Mesenteric fat pad (tissue), 1 donor: ENCODE measurements around the gene ATF4. TPM values are rescaled to one million over a fixed set of nuclear protein-coding genes. Genes with fewer than 3 reads are reported as not detected.
A peak's percentile ranks its signal among the peaks of the same experiment; 100 is the strongest.
"Not testable (repeated sequence)": the region's sequence is repeated elsewhere in the genome, so short reads cannot be mapped to it uniquely, and the experiment has no call there.

Source experiments
- DNase-seq: peaks from one replicate; pipeline ENCODE4 v3.0.0-alpha.2; 2020; ENCODE audit warnings: low spot score
- total RNA-seq: library from RNA; stranded (reverse); fragmentation: NEBNext Ultra II Directional; extraction: Animal tissue kit (Norgen Biotek cat#: 25700); gene quantifications from one replicate; pipeline ENCODE4 v1.2.1, GENCODE V29; 2021
- donor health status: DM: yes; HTN: yes; CAD: no.

Gene ATF4
- total RNA-seq, 1 donor from 2014 or later = 574 TPM

- DNase-seq = no peak
Observed at GRCh38 chr22:39488563-39489083, 31.7 kb upstream of the ATF4 start.

DNA sequence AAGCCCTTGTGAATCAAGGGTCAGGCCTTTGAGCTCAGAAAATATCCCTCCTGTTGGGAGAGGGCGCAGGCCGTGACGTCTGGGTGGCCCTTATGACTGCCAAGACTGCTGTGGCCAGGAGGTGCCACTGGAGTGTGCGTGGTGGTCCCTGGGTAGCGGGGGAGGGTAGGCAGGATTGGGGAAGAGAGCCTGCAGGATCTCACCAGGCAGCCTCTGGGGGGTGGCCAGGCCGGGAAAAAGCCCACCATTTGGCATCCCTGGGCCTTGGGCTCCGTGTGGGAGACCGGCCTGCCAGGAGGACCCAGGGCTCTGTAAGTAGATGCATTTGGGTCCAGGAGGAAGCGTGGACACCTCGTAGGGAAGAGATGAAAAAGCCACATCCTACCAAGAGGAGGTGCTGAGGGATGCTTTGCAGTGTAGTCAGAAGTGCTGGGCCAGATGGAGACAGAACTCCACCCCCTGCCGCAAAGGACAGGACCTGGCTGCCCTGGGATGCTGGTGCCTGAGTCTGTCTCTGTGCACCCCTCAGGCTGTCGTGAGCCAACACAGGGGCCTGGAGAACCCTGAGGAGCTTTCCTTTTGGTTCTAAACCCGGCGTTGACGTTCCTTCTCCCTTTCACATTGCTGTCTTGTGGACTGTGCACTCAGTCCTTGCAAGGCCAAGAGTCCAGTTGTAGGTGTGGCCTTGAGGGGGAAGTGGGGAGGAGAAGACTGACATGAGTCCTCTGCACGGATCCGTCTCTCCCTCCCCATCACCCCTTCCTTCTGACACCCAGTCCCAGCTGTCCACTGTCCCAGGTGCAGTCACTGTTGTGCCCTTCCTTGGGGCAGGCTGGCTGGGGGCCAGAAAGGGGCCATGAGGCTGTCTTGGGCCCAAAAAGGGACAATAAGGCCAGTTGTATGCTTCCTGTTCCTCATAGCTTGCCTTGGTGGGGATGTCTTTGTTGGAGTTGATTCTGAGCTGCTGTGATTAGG, 31.0 kb upstream of the ATF4 start:
- no peak for DNase-seq

DNA sequence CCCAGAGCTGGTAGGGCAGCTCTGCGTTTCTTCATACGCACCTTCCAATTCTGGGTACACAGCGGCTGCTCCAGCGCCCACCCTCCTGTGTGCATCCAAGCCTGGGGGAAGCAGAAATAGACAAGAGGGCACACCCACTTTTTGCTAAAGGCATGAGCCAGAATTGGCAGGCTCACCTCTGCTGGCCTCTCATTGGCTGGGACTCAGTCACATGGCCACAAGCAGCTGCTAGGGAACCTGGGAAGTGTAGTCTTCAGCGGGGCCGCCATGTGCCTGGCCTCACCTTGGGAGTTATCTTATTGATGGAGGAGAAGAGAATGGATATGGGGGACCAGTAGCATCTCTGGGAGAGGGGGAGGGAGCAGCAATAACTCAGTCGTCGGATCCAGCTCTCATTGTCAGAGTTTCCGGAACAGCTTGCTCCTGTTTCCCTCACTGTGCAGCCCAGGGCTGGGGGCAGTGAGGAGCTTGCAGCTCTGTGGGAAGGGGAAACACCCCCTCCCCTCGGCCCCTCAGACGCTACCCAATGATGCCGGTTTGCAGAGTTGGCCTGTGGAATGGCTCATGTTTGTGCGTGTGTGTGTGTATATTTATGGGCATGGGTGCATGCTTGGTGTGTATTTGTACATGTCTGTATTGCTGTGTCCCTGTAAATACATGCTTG, 30.1 kb upstream of the ATF4 start:
- DNase-seq = no peak

GRCh38 chr22:39490966-39491680, 29.2 kb upstream of the ATF4 start:
- no peak for DNase-seq

DNA sequence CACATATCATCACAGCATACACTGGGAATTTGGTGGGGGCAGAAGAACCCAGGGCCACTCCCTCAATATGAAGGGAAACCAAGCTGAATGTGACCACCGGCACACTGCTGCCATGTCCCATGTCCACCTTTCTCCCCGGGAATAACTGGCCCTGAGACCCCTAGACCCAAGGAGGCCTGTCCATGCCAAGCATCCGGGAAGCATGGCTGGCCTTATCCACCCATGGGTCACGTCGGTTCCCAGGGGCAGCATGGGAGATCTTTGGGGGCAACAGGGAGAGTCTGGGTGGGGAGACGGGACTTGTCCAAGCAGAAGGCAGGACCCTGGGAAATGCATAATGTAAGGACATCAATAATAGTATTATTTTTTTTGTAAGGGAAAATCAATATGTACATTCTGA, 28.7 kb upstream of the ATF4 start:
- DNase-seq = no peak

DNA sequence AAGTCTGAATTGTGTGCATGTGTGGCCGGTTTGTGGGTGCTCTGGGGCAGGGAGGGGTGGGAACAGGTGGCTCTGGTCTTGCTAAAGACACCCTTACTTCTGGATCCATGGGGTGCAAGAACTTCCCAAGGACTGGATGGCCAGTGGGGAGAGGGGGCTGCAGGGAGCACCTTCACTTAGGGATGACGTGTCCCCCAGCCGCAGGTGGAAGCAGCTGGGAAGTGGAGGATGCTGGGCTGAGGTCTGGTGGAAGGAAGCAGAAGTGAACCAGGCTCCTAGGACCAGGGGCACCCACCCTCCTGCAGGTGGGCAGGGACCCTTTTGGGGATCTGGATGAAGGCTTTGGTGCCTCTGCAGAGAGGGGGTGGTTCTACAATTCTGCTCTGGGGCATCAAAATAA, 28.2 kb upstream of the ATF4 start:
- DNase-seq = no peak

DNA sequence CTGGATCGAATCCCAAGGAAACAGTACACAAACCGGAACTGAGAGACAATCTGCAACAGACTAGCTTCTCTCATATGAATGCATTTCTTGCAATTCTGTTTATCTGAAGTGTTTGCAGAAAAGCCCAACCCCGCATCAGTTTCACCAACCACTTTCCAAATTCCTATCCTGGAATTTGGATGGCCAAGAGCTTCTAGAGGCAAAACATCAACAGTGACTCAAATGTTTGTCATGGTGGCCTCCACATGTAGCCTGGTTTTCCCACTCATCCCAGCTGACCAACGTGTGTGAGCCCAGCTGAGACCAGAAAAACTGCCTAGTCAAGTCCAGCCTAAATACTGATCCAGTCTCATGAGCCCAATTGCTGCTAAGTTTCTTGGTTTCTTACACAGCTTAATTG, 26.6 kb upstream of the ATF4 start:
- DNase-seq = no peak

GRCh38 chr22:39494471-39495120, 25.8 kb upstream of the ATF4 start:
- no peak for DNase-seq

GRCh38 chr22:39496131-39496838, 24.1 kb upstream of the ATF4 start:
- DNase-seq = no peak

DNA sequence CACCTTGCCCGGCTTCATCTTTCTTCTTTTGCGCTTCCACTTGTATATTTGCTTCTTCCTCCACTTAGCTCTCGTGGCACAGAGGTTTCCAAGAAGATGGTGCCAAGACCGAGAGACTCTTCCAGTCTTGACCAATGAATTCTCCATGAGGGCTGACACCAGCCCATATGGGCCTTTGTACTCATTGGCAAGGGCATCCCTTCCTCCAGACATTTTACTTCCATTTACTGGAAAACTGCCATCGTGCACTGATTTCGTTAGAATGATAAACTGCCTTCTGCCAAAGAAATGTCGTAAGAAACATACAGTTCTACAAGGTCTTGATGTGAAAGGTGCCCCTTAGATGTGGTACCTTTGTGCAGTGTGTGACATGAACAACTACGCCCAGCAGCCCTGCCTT, 22.9 kb upstream of the ATF4 start:
- DNase-seq = no peak

- no peak for DNase-seq
Observed at GRCh38 chr22:39498368-39498767, 22.0 kb upstream of the ATF4 start.

GRCh38 chr22:39498802-39499201, 21.6 kb upstream of the ATF4 start:
- DNase-seq = no peak

- DNase-seq = no peak
Observed at GRCh38 chr22:39500101-39500500, 20.3 kb upstream of the ATF4 start.

DNA sequence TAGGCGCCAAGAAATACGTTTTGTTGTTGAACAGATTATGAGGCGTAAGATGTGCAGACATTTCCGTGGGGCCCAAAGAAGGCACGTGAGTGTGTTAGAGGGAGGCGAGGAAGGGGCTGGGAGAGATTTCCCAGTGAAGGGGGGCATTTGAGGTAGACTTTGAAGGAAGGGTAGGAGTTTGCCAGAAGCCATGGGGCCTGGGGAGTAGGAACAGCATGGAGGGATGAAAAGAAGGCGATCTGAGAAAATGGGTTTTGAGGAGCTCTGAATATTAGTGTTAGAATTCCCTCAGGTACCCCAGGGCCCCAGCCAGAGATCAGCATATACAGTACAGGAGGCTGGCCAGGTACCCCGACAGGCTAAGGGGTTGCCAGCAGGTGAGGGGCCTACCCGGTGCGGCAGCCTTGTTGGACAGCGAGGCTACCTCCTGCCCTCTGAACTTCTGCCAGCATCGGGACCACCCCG, 18.7 kb upstream of the ATF4 start:
- DNase-seq = no peak

DNA sequence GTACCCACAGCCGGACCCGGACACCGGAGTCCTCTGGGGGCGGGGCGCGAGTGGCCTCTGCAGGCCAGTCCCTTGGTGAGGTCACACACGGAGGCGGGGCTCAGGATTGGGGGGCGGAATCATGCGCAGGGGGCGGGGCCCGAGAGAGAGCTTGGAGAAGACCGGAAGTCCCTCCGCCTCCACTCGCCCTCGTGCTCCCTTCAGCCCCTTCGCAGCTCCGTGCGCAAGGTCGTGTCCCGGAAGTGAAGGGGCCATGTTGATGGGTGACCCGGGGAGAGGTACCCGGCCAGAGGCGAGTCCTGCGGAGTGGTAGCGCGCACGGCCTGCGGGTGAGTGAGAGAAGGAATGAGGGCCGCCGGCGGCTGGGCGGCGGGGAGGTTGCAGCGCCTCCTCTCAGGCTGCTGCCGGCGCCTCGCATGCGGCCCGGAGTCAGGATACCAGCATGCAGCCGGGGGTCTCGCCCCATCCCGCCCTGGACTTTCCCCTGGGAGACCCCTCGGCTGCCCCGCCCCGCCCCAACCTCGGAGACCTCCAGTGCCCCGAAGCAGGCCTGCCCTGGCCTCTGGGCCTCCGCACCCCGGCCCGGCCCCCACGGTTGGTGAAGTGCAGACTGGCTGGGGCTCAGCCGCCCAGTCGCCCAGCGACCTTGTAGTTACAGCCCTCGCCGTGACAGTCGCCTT, 18.1 kb upstream of the ATF4 start, which contains the start of gene MIEF1:
Gene MIEF1 (plus strand): TSS at position 182 of the 680 bp plus-strand sequence. CDS start 9,005 bp downstream, outside the sequence.
- peak; percentile 99 for DNase-seq

GRCh38 chr22:39502789-39503409, 17.5 kb upstream of the ATF4 start:
- DNase-seq = no peak

GRCh38 chr22:39503630-39504029, 16.7 kb upstream of the ATF4 start:
- no peak for DNase-seq

DNA sequence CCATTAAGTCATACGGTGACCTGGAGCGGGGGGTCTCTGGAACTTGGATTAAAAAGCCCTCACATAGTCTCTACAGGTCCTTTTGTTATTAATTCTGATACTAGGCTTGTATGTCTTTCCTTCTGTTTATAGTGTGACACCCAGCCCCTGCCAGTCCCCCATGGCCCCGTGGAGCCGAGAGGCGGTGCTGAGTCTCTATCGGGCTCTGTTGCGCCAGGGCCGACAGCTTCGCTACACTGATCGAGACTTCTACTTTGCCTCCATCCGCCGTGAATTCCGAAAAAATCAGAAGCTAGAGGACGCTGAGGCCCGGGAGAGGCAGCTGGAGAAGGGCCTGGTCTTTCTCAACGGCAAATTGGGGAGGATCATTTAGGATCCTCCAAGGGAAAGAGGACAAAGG, 16.3 kb upstream of the ATF4 start:
- DNase-seq = no peak

DNA sequence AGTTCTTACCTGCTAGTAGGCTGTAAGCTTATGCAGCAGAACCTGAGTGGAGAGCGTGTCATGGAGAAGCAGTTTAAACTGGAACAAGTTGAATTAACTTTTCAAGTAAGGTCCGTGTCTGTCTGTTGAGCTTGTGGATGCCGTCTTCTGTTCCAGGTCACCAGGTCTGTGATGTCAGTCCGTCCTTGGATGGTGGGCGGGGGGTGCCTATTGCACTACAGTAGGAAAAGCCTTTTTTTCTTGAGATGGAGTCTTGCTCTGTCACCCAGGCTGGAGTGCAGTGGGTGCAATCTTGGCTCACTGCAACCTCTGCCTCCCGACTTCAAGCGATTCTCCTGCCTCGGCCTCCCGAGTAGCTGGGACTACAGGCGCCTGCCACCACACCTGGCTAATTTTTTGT, 13.3 kb upstream of the ATF4 start:
- not testable (repeated sequence) for DNase-seq
